GM21423 (cell line): ENCODE results near the gene UBR2.
"Not testable (repeated sequence)": the region's sequence is repeated elsewhere in the genome, so short reads cannot be mapped to it uniquely, and the experiment has no call there.

Experiments
- ATAC-seq: cut with Tn5 transposase; IDR thresholded peaks from one replicate; pipeline ENCODE4 v1.9.1; 2021; ENCODE audit warnings: mild to moderate bottlenecking, moderate library complexity; ENCODE audit not compliant: unreplicated experiment

Gene UBR2

DNA sequence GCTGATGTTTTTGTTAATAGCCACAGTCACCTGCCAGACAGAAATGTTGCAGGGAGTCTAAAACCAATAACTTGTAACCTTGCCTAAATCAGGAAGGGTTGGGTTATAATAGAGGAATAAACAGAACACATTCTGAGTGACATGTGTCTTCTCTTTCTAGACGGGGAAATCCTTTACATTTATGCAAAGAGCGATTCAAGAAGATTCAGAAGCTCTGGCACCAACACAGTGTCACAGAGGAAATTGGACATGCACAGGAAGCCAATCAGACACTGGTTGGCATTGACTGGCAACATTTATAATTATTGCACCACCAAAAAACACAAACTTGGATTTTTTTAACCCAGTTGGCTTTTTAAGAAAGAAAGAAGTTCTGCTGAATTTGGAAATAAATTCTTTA is 127.0 kb downstream of the UBR2 start:
- ATAC-seq, result no peak

DNA sequence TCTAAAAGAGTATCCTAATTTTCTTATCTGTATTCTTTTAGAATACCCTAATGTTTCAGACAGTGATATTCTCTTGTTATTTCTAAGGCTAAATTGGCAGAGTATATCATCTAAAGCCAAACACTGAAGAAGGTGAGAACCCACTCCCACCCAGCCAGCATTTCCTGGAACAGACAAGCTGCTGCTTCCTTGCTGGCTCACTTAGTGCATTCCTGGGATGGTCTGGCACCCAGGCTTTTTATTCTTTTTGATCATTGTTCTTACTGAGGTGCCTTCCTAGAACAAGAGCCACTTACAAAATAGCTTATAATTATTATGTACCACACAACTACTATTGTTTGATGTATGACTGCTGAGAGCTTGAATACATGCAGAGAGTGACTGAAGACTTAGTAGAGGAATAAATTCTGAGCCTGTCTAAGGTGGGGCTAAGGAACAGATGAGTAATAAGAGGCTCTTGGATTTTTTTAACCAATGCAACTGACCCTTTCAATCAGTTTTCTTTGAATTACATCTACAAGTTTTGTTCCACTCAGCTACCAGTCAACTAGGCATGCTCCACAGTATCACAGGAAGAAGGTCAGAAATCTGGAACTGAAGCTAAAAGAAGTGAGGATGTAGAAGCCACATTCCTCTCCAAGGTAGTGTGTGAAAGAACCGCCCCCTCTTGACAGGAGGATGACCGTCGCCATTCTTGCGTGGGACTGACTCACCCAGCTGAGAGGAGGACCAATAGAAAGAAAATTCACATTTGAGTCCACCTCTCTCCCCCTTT is 128.5 kb downstream of the UBR2 start:
- ATAC-seq, result no peak

DNA sequence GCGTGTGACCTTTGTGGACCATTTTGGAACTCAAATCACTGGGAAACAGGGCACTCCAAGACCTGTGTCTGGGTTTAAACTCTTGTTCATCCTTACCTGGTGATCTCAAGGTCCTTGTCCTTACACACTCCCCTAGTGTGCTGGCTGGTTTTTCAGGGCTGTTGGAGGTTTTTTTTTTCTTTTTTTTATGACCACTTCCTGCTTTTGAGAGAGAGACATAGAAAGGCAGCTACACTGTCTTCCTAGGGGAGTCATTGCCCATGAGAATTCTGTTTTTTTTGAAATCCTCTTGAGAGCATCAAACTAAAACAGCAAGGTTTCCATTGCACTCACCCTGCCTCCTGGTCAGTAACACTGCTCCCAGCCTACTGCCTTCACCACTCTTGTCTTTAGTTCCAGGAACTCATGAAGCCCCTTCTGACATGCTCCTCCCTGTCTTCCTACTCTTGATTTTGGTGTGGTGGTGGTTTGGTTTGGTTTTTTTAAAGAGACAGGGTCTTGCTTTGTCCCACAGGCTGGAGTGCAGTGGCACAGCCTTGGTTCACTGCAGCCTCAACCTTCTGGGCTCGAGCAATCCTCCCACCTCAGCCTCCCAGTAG is 130.0 kb downstream of the UBR2 start:
- no peak for ATAC-seq

DNA sequence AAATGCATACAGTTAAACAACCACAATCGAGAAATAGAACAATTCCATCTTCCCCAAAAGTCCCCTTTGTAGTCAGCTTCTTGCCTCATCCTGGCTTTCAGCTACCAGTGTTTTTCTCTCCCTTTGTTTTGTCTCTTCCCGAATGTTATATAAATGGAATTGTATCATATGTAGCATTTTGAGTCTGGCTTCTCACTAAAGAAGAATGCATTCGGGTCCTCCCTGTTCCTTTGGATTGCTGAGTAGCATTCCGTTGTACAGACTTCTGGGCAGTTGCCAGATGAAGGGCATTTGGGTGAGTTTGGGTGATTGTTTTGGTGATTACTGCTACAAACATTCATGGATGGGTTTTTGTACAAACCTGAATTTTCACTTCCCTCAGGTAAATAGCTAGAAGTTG is 130.8 kb downstream of the UBR2 start:
- no peak for ATAC-seq

DNA sequence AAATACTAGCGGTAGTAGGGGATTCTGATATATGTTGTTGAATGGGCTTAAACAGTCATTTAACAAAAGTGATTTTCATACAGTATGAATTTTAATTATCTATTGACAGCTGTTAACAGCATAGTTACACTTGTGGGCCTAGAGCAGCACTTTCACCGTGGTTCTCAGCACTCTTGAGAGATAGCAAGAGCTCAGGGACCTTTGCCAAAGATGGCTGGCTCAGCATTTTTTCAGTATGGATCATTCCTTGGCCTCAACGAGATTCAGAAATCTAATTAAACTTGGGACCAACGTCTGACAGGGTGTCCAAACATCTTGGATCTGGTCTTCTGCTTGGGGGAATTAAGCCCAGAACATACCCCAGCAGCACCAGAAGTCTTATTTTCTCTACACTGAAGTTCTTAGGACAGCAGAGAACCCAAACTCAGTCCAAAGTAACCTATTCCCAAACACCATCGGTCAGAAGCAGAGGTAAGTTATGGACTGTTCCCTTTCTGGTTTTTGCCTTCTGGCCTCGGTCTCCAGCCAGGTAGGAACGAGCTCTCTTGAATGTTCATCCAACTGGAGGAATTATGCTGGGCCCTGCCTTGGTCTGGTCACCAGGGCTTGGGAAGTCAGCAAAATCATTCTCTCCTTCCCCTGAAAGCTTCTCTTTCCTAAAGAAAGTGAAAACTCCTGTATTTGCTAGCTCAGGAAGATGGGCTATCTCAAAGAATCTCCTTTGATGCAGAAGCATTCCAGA is 132.9 kb downstream of the UBR2 start:
- ATAC-seq, result no peak

DNA sequence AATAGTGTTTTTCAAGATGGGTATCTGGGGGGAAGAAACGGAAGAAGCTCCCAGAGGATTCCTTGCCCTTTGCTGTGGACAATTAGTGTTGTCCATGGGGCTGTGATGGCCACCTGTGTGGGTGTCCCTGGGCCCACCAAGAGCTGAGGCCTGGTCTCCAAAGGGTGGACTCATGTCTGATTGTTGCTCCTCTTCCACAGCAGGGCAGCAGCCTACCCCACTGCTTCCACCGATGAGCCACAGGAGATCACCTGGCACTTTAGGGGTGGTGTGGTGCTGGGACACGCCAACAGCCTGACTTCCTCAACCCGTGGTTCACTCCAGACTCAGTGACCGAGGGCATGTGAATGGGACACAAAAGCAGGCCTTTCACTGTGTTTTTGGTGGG is 133.4 kb downstream of the UBR2 start:
- no peak for ATAC-seq

DNA sequence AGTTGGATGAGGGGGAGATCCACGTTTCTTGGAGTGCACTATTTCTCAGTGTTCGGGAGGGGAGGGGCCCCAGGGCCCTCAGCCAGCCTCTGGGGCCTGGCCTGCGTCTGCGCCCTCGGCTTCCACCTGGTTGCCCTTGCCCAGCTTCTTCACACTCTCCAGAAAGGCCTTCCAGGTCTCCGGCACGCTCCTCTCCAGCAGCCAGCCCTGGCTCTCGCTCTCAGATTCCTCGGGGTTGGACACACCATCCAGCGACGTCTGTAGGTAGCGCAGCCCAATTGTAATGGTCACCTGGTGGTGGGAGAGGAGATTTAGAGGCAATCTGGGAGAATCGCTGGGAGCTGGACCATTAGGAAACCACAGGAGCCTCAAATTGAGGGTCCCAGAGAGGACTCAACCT is 134.4 kb downstream of the UBR2 start:
- no peak for ATAC-seq

DNA sequence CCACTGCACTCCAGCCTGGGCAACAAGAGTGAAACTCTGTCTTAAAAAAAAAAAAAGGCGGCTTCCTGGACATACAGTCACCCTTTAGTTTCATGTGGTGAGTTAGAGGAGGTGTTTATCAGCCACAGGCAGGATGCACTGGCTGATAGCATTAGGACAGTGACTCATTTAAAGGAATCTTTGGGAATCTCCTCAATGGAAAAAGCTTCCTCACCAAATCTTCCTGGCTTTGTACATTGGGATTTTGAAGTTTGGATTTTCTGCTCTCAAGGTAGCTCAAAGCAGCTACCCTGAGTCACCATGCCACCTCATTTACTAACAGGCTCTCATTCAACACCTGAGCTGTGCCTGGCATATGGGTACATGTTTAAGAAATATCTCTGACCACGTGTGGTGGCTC is 138.4 kb downstream of the UBR2 start:
- no peak for ATAC-seq

DNA sequence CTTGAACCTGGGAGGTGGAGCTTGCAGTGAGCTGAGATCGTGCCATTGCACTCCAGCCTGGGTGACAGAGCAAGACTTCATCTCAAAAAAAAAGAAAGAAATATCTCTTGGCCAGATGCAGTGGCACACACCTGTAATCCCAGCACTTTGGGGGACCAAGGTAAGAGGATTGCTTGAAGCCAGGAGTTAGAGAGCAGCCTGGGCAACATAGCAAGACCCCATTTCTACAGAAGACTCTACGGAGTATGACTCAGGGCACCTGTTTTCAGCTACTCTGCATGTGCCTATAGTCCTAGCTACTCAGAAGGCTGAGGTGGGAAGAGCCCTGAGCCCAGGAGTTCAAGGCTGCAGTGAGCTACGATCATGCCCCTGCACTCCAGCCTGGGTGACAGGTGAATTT is 139.0 kb downstream of the UBR2 start:
- not testable (repeated sequence) for ATAC-seq

DNA sequence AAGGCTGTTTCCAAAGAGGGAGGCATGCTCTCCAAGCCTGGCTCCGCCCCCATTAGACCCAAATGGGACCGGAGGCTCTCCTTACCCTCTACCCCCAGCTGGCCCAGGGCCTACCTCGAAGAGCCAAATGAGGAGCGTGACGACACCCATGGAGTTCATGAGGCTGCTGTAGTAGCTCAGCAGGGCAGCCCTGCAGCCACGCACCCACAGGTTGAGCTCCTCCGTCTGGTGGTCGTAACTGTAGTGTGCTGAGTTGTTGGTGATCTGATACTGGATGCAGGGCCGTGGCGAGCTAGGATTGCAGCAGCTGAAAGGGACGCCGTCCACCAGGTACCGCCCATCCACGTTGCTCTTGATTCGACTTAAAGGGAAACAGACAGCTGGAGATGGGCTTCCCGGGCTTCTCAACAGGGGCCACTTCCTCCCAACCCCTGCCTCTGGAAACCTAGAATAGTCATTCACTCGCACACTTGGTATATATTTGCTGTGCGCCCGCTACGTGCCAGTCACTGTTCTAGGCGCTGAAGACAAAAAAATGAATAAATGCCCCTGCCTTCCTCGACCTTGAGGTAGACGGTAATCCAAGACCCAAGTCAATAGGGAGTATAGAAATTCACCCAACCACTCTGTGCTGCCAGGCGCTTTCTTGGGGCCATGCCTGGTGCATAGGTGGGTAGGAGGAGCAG is 140.6 kb downstream of the UBR2 start:
- no peak for ATAC-seq

DNA sequence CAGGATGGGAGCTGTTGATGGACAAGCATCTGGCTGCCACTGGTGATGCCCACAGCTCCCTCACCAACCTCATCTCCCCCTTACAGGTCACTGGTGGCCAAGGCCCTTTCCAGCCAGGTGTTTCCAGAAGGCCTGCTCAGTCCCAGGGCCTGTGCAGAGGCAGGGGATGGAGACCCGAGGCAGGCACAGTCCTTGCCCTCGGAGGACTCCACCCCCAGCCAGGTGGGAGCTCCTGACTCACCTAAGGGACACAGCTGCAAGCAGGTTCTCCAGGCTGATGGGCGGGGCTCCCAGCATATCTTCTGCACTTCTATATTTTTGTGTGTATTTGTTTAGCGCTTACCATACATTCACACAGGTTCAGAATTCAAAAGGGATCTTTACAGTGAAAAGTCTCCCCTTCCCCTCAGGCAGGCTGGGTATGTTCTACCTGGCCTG is 141.1 kb downstream of the UBR2 start:
- ATAC-seq, result no peak

DNA sequence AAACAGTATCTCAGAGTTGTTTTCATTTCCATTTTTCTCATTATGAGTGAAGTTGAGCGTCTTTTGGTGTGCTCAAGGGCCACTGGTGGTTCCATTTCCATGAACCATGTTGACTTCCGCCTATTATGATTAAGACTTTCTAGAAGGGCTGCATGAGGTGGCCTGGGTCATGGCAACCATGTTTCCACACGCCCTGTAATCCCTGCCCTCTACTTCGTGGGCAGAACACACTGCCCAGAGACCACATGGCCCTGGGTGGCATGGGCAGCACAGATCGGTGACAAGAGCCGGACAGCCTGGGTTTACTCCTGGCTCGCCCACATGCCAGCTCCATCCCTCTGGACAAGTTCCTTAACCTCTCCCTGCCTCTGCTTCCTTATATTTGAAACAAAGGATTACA is 143.8 kb downstream of the UBR2 start:
- no peak for ATAC-seq

DNA sequence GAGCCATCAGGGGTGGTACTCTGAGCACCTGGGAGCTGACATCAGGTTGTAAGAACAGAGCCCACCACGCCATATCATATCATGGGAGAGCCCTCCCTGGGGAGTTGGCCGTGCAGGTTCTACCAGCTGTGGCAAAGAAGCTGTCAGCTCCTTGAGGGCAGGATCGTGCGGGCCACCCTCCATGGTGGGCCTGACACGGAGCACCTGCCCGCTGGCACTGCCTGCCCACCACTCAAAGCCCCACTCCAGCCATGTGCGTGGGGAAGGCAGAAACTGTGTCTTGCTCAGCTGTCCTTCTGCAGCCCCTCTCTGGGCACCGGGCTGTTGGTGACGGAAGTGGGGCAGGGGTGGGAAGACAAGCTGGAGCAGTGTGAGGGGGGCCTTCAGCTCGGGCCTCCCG is 144.3 kb downstream of the UBR2 start:
- ATAC-seq, result no peak

DNA sequence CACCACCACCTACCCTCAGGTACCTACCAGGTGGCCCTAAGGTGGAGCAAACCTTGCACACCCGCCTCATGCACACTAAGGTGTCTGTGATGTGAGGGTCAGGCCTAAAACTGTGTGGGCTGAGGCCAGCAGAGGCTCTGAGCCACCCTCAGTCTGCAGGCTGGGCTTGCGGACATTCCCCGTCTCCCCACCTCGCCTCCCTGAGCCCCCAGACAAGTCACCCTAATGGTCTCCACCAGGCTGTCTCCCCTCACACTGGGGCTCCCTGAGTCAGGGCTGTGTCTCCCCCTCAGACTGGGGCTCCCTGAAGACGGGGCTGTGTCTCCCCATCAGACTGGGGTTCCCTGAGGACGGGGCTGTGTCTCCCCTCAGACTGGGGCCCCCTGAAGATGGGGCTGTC is 146.0 kb downstream of the UBR2 start:
- no peak for ATAC-seq

DNA sequence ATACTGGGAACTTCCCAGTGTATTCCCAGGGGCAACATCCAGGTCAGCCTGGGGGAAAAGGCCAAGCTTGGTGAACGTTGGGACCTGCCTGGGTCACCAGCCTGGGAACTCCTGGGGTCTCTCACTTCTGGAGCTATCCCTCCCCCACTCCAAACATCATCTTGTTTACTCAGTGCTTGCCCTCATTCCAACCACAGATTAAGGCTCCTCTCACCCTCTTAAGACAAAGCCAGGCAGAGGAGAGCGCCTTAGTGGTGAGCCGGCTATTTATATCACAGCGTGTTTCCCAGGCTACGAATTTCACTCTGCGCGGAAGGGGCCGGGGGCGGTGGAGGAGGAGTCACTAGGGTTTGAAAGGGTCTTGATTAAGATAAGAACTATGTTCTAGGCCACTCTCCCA is 146.5 kb downstream of the UBR2 start:
- ATAC-seq, result no peak

DNA sequence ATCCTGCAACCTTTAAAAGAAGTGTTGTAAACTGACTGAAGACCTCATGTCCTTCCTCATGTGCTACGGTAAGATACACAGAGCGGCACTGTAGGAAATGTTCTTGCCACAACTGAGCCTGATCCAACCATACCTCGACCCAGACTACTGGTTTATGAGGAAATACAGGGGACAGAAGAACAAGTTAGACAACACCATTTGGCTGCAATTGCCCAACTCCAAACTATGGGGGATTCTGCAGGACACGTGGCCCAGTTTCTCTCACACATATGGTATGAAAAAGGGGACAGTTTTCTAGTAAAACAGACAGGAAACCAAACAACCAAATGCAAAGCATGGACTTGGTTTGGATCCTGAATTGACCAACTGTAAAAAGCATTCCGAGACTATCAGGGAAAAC is 148.1 kb downstream of the UBR2 start:
- ATAC-seq, result no peak

DNA sequence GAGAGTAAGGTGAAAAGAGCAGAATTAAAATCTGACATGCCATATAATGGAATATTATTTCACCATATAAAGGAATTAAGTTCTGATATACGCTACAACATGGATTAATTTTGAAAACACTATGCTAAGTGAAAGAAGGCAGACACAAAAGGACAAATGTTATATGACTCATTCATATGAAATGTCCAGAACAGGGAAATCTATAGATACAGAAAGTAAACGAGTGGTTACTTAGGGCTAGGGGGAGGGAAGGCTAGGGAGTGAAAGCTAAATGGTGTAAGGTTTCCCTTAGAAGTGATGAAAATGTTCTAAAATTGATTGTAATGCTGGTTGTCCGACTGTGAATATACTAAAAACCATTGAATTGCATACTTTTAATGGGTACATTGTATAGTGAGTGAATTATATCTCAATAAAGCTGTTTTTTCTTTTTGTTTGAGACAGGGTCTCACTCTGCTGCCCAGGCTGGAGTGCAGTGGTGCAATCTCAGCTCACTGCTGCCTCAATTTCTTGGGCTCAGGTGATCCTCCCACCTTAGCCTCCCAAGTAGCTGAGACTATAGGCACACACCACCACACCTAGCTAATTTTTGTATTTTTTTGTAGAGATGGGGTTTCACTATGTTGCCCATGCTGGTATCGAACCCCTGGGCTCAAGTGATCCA is 150.4 kb downstream of the UBR2 start:
- ATAC-seq, result no peak

DNA sequence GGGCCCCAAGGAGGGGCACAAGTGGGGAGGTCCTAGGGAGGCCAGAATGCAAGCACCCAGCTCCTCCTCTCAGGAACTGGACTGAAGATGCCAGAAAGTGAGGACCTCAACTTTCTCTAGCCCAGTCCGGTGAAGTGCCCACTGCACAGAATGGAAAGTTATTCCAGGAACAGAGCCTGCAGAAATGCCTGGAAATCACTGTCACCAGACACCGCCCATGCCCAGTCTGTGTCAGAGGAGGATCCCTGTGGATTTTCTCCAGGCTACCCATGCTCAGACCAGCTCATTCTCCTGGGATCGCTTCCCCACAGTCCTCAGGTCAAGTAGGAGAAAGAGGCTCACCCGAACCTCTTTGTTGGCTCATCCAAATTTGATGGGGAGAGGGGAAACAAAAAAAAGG is 152.0 kb downstream of the UBR2 start:
- ATAC-seq, result no peak

DNA sequence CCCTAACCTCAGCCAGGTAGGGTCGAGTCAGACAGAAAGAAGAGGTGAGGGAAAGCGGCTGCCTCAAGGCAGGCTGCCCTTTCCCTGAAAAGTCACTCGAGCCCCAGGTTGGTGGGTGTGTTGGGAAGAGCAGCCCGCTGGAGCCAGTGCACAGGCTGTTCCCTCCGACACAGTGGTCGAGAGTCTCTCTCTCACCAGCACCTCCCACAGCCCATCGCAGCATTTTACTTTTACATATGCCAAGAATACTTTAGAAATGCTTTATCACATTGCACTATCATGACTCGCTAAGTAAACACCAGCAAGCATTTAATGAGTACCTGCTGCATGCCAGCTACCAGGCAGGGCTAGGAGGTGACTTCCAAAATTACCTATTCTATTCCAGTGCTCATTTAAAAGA is 156.9 kb downstream of the UBR2 start:
- no peak for ATAC-seq

DNA sequence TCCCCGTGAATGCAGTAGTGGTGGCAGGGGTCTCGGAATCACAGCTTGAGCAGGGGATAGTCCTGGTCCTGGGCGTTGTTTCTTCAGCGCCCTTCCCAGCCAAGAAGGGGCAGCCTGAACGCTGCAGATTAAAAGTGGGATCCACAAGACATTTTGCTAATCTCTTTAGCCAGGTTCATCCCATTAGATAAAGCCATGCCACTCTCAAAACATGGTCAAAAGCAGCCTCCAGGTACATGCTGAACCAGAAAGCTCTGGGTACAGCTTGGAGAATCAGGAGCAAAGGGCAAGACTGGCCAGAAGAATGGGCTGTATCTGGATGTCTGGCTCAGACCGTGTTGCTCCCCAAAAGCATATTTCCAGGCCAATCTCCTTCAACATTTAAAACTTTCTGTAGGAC is 158.7 kb downstream of the UBR2 start, which contains the start of gene PRPH2:
PRPH2 (minus strand) TSS at position 101 of the 400 bp plus-strand sequence. CDS start 263 bp downstream, outside the sequence.
- no peak for ATAC-seq

DNA sequence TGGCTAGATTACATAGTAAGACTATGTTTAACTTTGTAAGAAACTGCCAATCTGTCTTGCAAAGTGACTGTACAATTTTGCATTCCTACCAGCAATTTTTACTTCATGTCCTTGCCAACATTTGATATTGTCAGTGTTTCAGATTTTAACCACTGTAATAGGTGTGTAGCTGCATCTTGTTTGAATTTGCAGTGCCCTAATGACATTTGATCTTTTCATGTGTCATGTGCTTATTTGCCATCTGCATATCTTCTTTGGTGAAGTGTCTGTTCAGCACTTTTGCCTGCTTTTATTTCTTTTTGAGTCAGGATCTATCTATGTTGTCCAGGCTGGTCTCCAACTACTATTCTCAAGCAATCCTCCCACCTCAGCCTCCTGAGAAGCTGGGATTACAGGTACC is 161.0 kb downstream of the UBR2 start:
- no peak for ATAC-seq
